Adrenal gland (tissue), 12 donors: ENCODE results near the gene OPRD1. TPM values are rescaled to one million over a fixed set of nuclear protein-coding genes. Genes with fewer than 3 reads are reported as not detected.
"Not testable (repeated sequence)": the region's sequence is repeated elsewhere in the genome, so short reads cannot be mapped to it uniquely, and the experiment has no call there.

Experiments used
- DNase-seq, 7 donors: peaks; one replicate each; pipeline ENCODE4 v3.0.0-alpha.2; 2019 to 2020
- H3K27ac ChIP-seq, 5 donors: fragments of 200-600 bp; sonication (generic) in 4 of 5; 1 replicate in 3 of 5; 2 replicates in 2 of 5; pipeline versions ENCODE4 v1.5.1 to v1.8.0; 2016 to 2020; ENCODE audit warnings: mild to moderate bottlenecking in 1 of 5
- H3K27me3 ChIP-seq: fragments of 200-600 bp; 2 replicates; pipeline ENCODE4 v1.8.0; 2021
- H3K36me3 ChIP-seq, 2 donors: fragments of 200-600 bp; replicated peaks in 1 of 2; 1 replicate in 1 of 2; 2 replicates in 1 of 2; pipeline versions ENCODE4 v1.5.1 to v1.8.0; 2018 to 2022
- H3K4me1 ChIP-seq, 2 donors: fragments of 200-600 bp; replicated peaks in 1 of 2; 1 replicate in 1 of 2; 2 replicates in 1 of 2; pipeline versions ENCODE4 v1.5.1 to v1.8.0; 2018 to 2021
- H3K4me3 ChIP-seq, 4 donors: fragments of 200-600 bp; sonication (generic) in 3 of 4; one replicate each; pipeline ENCODE4 v1.5.1; 2016 to 2018
- H3K9me3 ChIP-seq, 3 donors: fragments of 200-600 bp; sonication (generic) in 1 of 3; replicated peaks in 1 of 3; 1 replicate in 2 of 3; 2 replicates in 1 of 3; pipeline versions ENCODE4 v1.5.1 to v1.8.0; 2016 to 2021
- POLR2A ChIP-seq, 2 donors: fragments of 450-650 bp; IDR thresholded peaks; one replicate each; pipeline ENCODE4 v1.6.1; 2017; ENCODE audit warnings: antibody characterized with exemption in 2 of 2, mild to moderate bottlenecking in 2 of 2, moderate library complexity in 1 of 2
- WGBS, 4 donors: extraction: QIAGEN DNeasy Blood & Tissue Kit in 2 of 4; methylation state at CpG; one replicate each; pipeline versions ENCODE4 v1.1.5 to v1.1.7; 2013 to 2017; 5-methylcytosine and 5-hydroxymethylcytosine counted together
- intact Hi-C, 2 donors: fragments of 100-400 bp; cut with DNase I; formaldehyde crosslinking; loops; one replicate each; pipeline versions ENCODE4 v1.14.1 to v1.15.0; 2022 to 2023
- polyA plus RNA-seq, 3 donors: library from polyadenylated mRNA; stranded (reverse); fragments of 200-250 nt in 2 of 3; fragments of 350-450 nt in 1 of 3; fragmentation: Illumina TruSeq in 1 of 3; extraction: RNeasy Lipid Tissue Mini Kit (QIAGEN cat#74804) in 1 of 3; gene quantifications; one replicate each; pipeline ENCODE4 v1.2.3, GENCODE V29; 2013 to 2014
- total RNA-seq, 9 donors: library from RNA; depleted of rRNA in 4 of 9; stranded (reverse); fragments of >200 nt in 4 of 9; fragments of 120-200 nt in 1 of 9; fragmentation: NEBNext Ultra II Directional in 1 of 9; extraction: Animal tissue kit (Norgen Biotek cat#: 25700) in 1 of 9; gene quantifications; one replicate each; pipeline versions ENCODE4 v1.1.0 to v1.2.4, GENCODE V29; 2013 to 2023
- TF ChIP-seq, protein P1 (sequence below), 6 experiments: fragments of 450-650 bp in 4 of 6; fragments of 200-600 bp in 2 of 6; sonication (generic) in 1 of 6; IDR thresholded peaks; 1 replicate in 5 of 6; 2 replicates in 1 of 6; pipeline versions ENCODE4 v1.5.1 to v1.8.0; 2016 to 2021; ENCODE audit warnings: antibody characterized with exemption in 6 of 6, mild to moderate bottlenecking in 2 of 6, moderate library complexity in 1 of 6
- donor health status: healthy with polysubstance abuse.
- donor health status: Bipolar disorder and iron deficiency.
- donor health status: DM: yes; HTN: yes; CAD: no.
- donor health status: DM: no; HTN: no; CAD: no.
- donor health status: DM: no; HTN: no; CAD: no.
- donor health status: DM: yes; HTN: yes; CAD: no.

Gene OPRD1
- total and polyA plus RNA-seq, 12 donors: 0.06 to 1.8 (median 0.35) TPM; not detected in 4

DNA sequence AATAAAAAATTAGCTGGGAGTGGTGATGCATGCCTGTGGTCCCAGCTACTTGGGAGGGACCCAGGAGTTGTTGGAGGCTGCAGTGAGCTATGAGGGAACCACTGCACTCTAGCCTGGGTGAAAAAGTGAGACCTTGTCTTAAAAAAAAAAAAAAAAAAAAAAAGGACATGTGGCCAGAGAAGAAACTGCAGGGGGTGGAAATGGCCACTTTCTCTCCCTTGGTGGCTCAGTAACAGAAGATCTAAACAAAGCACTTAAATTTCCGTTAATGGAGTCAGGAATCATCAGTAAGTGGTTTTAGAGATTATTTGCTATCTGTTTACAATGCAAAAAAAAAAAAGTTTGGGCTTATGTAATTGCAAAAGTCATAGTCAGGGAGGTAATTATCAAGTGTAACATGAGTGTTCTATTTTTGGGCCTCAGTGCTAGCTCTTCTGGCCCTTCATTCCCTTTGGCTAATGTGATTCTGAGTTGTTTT is 19.3 kb upstream of the OPRD1 start:
- no peaks in the 10 kb centered on the region for H3K27me3 ChIP-seq
- intact Hi-C loops: loop anchor here (5.0 kb wide), 1 partner anchor 75 kb away; no protein-coding TSS in a partner anchor
- H3K36me3 ChIP-seq: no peaks in the 10 kb centered on the region
- H3K4me1 ChIP-seq: no peaks in the 10 kb centered on the region
- DNase-seq: no peak
- TF ChIP-seq, protein P1, sequence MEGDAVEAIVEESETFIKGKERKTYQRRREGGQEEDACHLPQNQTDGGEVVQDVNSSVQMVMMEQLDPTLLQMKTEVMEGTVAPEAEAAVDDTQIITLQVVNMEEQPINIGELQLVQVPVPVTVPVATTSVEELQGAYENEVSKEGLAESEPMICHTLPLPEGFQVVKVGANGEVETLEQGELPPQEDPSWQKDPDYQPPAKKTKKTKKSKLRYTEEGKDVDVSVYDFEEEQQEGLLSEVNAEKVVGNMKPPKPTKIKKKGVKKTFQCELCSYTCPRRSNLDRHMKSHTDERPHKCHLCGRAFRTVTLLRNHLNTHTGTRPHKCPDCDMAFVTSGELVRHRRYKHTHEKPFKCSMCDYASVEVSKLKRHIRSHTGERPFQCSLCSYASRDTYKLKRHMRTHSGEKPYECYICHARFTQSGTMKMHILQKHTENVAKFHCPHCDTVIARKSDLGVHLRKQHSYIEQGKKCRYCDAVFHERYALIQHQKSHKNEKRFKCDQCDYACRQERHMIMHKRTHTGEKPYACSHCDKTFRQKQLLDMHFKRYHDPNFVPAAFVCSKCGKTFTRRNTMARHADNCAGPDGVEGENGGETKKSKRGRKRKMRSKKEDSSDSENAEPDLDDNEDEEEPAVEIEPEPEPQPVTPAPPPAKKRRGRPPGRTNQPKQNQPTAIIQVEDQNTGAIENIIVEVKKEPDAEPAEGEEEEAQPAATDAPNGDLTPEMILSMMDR (IDR thresholded peaks at IDR 0.05): no peak
- TF ChIP-seq POLR2A (IDR thresholded peaks at IDR 0.05): no peak
- no peak overlapping the region for H3K27ac ChIP-seq
- H3K4me3 ChIP-seq: no peak overlapping the region
- H3K9me3 ChIP-seq: no peaks in the 10 kb centered on the region
- 83 to 89% (median 86%) methylated on average over 1 of the region's 1 CpG for WGBS, 4 donors

DNA sequence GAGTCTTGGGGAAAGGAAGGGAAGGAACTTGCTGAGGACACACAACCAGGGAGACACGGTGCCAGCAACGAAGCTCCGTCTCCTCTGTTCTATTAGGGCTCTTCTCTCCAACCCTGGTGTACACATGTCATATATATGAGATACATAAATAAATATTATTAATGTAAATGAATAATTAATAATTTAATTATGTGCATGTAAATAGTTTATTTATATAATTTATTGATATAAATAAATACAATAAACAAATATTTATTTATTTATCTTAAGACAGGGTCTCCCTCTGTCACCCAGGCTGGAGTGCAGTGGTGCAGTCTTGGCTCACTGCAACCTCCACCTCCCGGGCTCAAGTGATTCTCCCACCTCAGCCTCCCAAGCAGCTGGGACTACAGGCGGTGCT is 17.4 kb upstream of the OPRD1 start:
- DNase-seq, H3K27ac ChIP-seq, H3K9me3 ChIP-seq, H3K36me3 ChIP-seq, H3K4me3 ChIP-seq, H3K4me1 ChIP-seq, H3K27me3 ChIP-seq: not testable (repeated sequence)
- 87 to 96% (median 90%) methylated on average over 5 of the region's 5 CpGs for WGBS, 4 donors
- intact Hi-C loops: loop anchor here (5.0 kb wide), 1 partner anchor 73 kb away; no protein-coding TSS in a partner anchor

DNA sequence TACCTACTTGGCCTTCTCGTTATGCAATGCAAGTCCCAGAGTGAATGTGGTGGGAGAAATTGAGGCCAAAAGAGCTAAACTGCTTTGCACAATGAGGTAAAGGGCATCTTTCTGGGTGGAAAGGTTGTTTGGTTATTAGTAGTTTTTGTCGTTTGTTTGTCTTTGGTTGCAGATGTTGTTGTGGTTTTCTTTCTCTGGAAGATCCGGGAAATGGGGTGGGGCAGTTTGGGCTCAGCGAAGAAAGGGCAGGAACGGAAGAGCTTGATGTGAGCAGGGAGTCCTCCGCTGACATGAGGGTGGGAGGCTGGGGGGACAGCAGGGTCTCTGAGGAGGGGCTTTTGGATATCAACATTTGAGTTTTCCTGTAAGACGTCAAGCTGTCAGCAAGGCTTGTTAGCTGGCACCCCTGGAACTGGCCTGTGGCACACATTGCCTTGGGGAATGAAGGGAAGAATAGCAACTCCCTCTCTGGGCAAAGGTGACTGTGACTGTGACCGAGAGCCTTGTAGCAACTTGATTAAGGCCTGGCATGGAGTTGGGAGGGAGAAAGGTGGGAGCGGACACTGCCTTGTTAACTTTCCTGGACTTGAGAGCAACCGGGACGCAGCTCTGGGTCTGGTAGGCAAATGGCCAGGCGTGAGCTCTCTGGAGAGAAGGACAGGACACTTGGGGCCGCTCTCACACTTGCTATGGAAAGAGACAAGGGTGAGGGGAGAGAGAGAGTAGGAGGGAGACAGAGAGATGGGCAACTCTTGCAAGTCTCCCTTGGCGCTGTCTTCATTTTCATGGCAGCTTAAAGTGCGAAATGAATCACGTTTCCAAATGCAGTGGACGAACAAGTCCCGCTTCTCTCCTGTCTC is 15.4 kb upstream of the OPRD1 start:
- Histone ChIP-seq H3K4me3 (no peak overlapping the region), H3K4me1 (no peaks in the 10 kb centered on the region), H3K27ac (no peak overlapping the region), H3K9me3 (no peaks in the 10 kb centered on the region), H3K36me3 (no peaks in the 10 kb centered on the region), H3K27me3 (no peaks in the 10 kb centered on the region)
- 57 to 70% (median 67%) methylated on average over 18 of the region's 18 CpGs for WGBS, 4 donors
- DNase-seq: no peak
- TF ChIP-seq, protein P1 (IDR thresholded peaks at IDR 0.05): no peak
- TF ChIP-seq POLR2A (IDR thresholded peaks at IDR 0.05): no peak
- intact Hi-C loops: no loop called here

DNA sequence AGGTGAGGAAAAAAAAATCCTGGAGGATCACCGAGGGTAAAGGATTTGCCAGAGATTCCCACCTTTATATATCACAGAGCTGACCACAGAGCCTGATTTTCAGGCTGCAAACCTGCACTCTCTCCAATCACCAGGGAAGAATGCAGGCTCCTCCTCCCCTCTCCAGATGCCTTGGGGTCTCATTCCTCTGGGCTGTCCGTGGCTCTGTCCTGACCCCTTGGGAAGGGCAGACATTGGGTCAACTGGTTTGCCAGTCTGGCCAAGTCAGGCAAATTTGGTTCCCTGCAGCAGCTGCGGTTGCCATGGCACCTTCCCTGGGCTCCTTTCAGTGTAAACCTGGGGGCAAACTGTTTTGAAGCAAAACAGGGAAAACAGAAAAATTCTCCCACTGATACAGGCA is 11.6 kb upstream of the OPRD1 start:
- intact Hi-C loops: no loop called here
- H3K27ac ChIP-seq: no peak overlapping the region
- no peaks in the 10 kb centered on the region for H3K27me3 ChIP-seq
- 40 to 52% (median 50%) methylated on average over 2 to 3 of the region's 3 CpGs for WGBS, 4 donors
- TF ChIP-seq, protein P1 (IDR thresholded peaks at IDR 0.05): no peak
- DNase-seq: no peak
- no peak overlapping the region for H3K4me3 ChIP-seq
- H3K9me3 ChIP-seq: no peaks in the 10 kb centered on the region
- no peaks in the 10 kb centered on the region for H3K36me3 ChIP-seq
- no peaks in the 10 kb centered on the region for H3K4me1 ChIP-seq

DNA sequence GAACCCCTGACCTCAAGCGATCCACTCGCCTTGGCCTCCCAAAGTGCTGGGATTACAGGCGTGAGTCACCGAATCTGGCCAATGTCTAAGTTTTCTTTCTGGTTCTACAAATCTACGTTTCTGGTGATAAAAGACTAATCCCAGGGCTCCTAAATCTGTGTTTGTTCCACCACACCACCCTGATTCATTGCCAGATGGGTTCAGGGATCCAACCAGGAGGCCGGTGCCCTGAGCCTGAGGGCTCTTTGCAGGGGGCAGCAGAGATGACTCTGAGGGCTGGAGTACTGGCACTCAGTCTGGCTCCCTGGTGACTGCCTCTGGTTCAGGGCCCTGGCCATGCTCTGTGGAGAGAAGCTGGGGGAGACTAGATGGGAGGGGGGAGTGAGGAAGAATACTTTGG is 10.5 kb upstream of the OPRD1 start:
- intact Hi-C loops: no loop called here
- Histone ChIP-seq H3K4me1 (no peaks in the 10 kb centered on the region), H3K4me3 (no peak overlapping the region), H3K36me3 (no peaks in the 10 kb centered on the region), H3K27ac (no peak overlapping the region), H3K9me3 (no peaks in the 10 kb centered on the region), H3K27me3 (no peaks in the 10 kb centered on the region)
- TF ChIP-seq, protein P1 (IDR thresholded peaks at IDR 0.05): no peak
- no peak for TF ChIP-seq POLR2A (IDR thresholded peaks at IDR 0.05)
- WGBS, 4 donors: 79 to 91% (median 90%) methylated on average over 6 of the region's 6 CpGs
- DNase-seq: no peak
